C1 segment of cervical spinal cord (tissue), 14 donors: ENCODE data around the gene ZNF486.
A peak's percentile ranks its signal among the peaks of the same experiment; 100 is the strongest.
"Not testable (repeated sequence)": the region's sequence is repeated elsewhere in the genome, so short reads cannot be mapped to it uniquely, and the experiment has no call there.

Experiments
- DNase-seq, 14 donors: peaks; one replicate each; lab custom pipeline; 2025; lab: John Stamatoyannopoulos, UW

The ZNF486 gene

GRCh38 chr19:20233105-20233504 is 66.1 kb downstream of the ZNF486 start:
- DNase-seq: no peak

GRCh38 chr19:20235156-20235555 is 68.1 kb downstream of the ZNF486 start:
- no peak for DNase-seq

- peak; percentile 14 to 87 (median 80) for DNase-seq
Observed at GRCh38 chr19:20237773-20238623, 71.0 kb downstream of the ZNF486 start.

GRCh38 chr19:20243629-20244028 is 76.6 kb downstream of the ZNF486 start:
- DNase-seq: no peak

- no peak for DNase-seq
Observed at GRCh38 chr19:20244356-20244755, 77.3 kb downstream of the ZNF486 start.

GRCh38 chr19:20245309-20245708 is 78.3 kb downstream of the ZNF486 start:
- no peak for DNase-seq

GRCh38 chr19:20247016-20247683 is 80.1 kb downstream of the ZNF486 start:
- peak in 9 of 14 donors; percentile 2 to 59 (median 20) for DNase-seq

- not testable (repeated sequence) for DNase-seq
Observed at GRCh38 chr19:20248258-20248657, 81.2 kb downstream of the ZNF486 start.
